Lung (tissue), 12 donors: ENCODE data around the gene CTSE. TPM values are rescaled to one million over a fixed set of nuclear protein-coding genes. Genes with fewer than 3 reads are reported as not detected.

Source experiments
- ATAC-seq: fragments of 200-7000 bp; cut with Tn5 transposase; one replicate; pipeline ENCODE4 v1.9.1; 2020; ENCODE audit warnings: moderate number of reproducible peaks; ENCODE audit not compliant: insufficient read depth, low FRiP score
- DNase-seq, 3 donors: peaks; one replicate each; pipeline ENCODE4 v3.0.0-alpha.2; 2013 to 2017
- H3K27ac ChIP-seq, 2 donors: one replicate each; pipeline ENCODE4 v1.5.1; 2013; ENCODE audit warnings: mild to moderate bottlenecking in 2 of 2, moderate library complexity in 2 of 2, control low read depth in 1 of 2, inconsistent platforms in 1 of 2, low read depth in 1 of 2, low read length in 1 of 2
- H3K27me3 ChIP-seq, 3 donors: one replicate each; pipeline ENCODE4 v1.5.1; 2013; ENCODE audit warnings: low read length in 2 of 3; ENCODE audit not compliant: control insufficient read depth in 3 of 3, insufficient read depth in 3 of 3
- H3K36me3 ChIP-seq, 4 donors: one replicate each; pipeline ENCODE4 v1.5.1; 2013; ENCODE audit warnings: low read length in 4 of 4, mild to moderate bottlenecking in 1 of 4, moderate library complexity in 1 of 4; ENCODE audit not compliant: control insufficient read depth in 4 of 4, insufficient read depth in 4 of 4
- H3K4me1 ChIP-seq, 5 donors: one replicate each; pipeline ENCODE4 v1.5.1; 2013; ENCODE audit warnings: low read length in 5 of 5, mild to moderate bottlenecking in 2 of 5, moderate library complexity in 1 of 5; ENCODE audit not compliant: control insufficient read depth in 5 of 5, insufficient read depth in 5 of 5
- H3K4me3 ChIP-seq: one replicate; pipeline ENCODE4 v1.5.1; 2013; ENCODE audit warnings: mild to moderate bottlenecking, control low read depth, moderate library complexity
- H3K9ac ChIP-seq, 2 donors: one replicate each; pipeline ENCODE4 v1.5.1; 2013; ENCODE audit warnings: low read length in 2 of 2, control low read depth in 1 of 2; ENCODE audit not compliant: insufficient read depth in 1 of 2
- H3K9me3 ChIP-seq, 4 donors: one replicate each; pipeline ENCODE4 v1.5.1; 2013; ENCODE audit warnings: low read length in 3 of 4, mild to moderate bottlenecking in 1 of 4, moderate library complexity in 1 of 4; ENCODE audit not compliant: control insufficient read depth in 4 of 4, insufficient read depth in 3 of 4
- WGBS, 2 donors: extraction: QIAGEN DNeasy Blood & Tissue Kit; methylation state at CpG; one replicate each; pipeline ENCODE4 v1.1.7; 2013; 5-methylcytosine and 5-hydroxymethylcytosine counted together
- polyA plus RNA-seq, 2 donors: library from polyadenylated mRNA; stranded (reverse); fragments of 200-250 nt; gene quantifications; one replicate each; pipeline ENCODE4 v1.2.1, GENCODE V29; 2013
- total RNA-seq, 2 donors: library from RNA; depleted of rRNA in 1 of 2; stranded (reverse); fragments of >200 nt in 1 of 2; gene quantifications; one replicate each; pipeline ENCODE4 v1.2.1, GENCODE V29; 2014 to 2021
- TF ChIP-seq, protein P1 (sequence below): IDR thresholded peaks from 2 replicates; pipeline ENCODE4 v1.5.1; 2012; ENCODE audit warnings: mild to moderate bottlenecking; ENCODE audit errors: control extremely low read depth, extremely low read depth
- donor health status: control.
- donor health status: control.
- donor health status: Bipolar disorder and iron deficiency.
- donor health status: healthy.
- donor health status: DM: yes; HTN: yes; CAD: no.

Gene CTSE
- total and polyA plus RNA-seq, 4 donors, result 14.6 to 189 (median 95.7) TPM

DNA sequence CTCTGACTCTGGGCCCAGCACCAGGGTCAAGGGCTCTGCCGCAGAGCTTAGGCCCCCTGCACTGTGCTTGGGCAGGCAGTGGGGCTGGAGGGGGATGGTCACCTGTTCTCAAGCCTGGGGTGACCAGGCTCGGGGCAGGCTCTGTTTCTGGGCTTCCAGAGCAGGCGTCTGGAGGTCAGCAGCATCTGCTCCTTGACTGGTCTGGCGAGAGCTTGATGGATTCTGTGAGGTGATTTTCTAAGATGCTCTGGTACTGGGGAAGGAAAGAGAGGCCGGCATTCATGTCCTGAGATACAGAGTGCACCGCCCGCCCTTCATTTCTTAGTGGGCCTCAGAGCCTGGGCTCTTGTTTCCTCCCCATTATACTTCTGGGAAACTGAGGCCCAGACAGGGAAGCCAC, 45.0 kb downstream of the CTSE start:
- H3K4me3 ChIP-seq, result no peak overlapping the region
- TF ChIP-seq, protein P1, sequence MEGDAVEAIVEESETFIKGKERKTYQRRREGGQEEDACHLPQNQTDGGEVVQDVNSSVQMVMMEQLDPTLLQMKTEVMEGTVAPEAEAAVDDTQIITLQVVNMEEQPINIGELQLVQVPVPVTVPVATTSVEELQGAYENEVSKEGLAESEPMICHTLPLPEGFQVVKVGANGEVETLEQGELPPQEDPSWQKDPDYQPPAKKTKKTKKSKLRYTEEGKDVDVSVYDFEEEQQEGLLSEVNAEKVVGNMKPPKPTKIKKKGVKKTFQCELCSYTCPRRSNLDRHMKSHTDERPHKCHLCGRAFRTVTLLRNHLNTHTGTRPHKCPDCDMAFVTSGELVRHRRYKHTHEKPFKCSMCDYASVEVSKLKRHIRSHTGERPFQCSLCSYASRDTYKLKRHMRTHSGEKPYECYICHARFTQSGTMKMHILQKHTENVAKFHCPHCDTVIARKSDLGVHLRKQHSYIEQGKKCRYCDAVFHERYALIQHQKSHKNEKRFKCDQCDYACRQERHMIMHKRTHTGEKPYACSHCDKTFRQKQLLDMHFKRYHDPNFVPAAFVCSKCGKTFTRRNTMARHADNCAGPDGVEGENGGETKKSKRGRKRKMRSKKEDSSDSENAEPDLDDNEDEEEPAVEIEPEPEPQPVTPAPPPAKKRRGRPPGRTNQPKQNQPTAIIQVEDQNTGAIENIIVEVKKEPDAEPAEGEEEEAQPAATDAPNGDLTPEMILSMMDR, result no peak
- peaks cover 0 to 3% (median 0%) of the 10 kb centered on the region in 4 donors for H3K9me3 ChIP-seq
- ATAC-seq, result no peak
- no peak for DNase-seq
- H3K36me3 ChIP-seq, result peaks cover 0 to 3% (median 0%) of the 10 kb centered on the region in 4 donors
- 80 to 87% methylated on average over 7 of the region's 7 CpGs for WGBS, 2 donors
- H3K27me3 ChIP-seq, result no peaks in the 10 kb centered on the region
- peaks cover 0 to 4% (median 0%) of the 10 kb centered on the region in 5 donors for H3K4me1 ChIP-seq
- H3K9ac ChIP-seq, result no peak overlapping the region
- H3K27ac ChIP-seq, result no peak overlapping the region

- TF ChIP-seq, protein P1, result peak; percentile 95
- H3K9ac ChIP-seq, result no peak overlapping the region
These were observed 46.2 kb downstream of the CTSE start for GRCh38 chr1:205977402-205978014.

GRCh38 chr1:205976708-205977401, 46.8 kb downstream of the CTSE start:
- H3K4me1 ChIP-seq, result peaks cover 0 to 5% (median 0%) of the 10 kb centered on the region in 5 donors
- peak overlapping the region in 1 of 2 donors; percentile 87 for H3K27ac ChIP-seq
- ATAC-seq (no peak), DNase-seq (no peak)
- H3K27me3 ChIP-seq, result no peaks in the 10 kb centered on the region
- no peak overlapping the region for H3K4me3 ChIP-seq
- 76 to 84% methylated on average over 8 of the region's 8 CpGs for WGBS, 2 donors
- H3K36me3 ChIP-seq, result peaks cover 0 to 3% (median 0%) of the 10 kb centered on the region in 4 donors
- TF ChIP-seq, protein P1, result no peak
- H3K9me3 ChIP-seq, result peaks cover 0 to 8% (median 0%) of the 10 kb centered on the region in 4 donors
- no peak overlapping the region for H3K9ac ChIP-seq

More at GRCh38 chr1:205977402-205978014, 46.2 kb downstream of the CTSE start:
- Histone ChIP-seq H3K9me3 (peaks cover 0 to 8% (median 0%) of the 10 kb centered on the region in 4 donors), H3K27me3 (no peaks in the 10 kb centered on the region), H3K36me3 (peaks cover 0 to 3% (median 0%) of the 10 kb centered on the region in 4 donors), H3K4me1 (peaks cover 0 to 5% (median 0%) of the 10 kb centered on the region in 5 donors), H3K27ac (peak overlapping the region in 1 of 2 donors; percentile 87), H3K4me3 (no peak overlapping the region)
- WGBS, 2 donors, result 79 to 96% methylated on average over 2 of the region's 2 CpGs
- ATAC-seq (peak; percentile 59), DNase-seq (peak; percentile 72 to 83 (median 75))
